ENCODE measurements around the gene CCT2. TPM values are rescaled to one million over a fixed set of nuclear protein-coding genes. Genes with fewer than 3 reads are reported as not detected.

The CCT2 gene
- polyA plus RNA-seq, 1 donor = 164 TPM

GRCh38 chr12:69608114-69608513 lies 22.9 kb downstream of the CCT2 start:
- Histone ChIP-seq H3K27ac (ENCODE audit: low read length) (no peak overlapping the region), H3K4me3 (ENCODE audit: low read length) (no peak overlapping the region), H3K4me1 (ENCODE audit: control insufficient read depth, insufficient read depth, low read length) (no peaks in the 10 kb centered on the region), H3K36me3 (ENCODE audit: control insufficient read depth, insufficient read depth, low read length) (peaks cover 5% of the 10 kb centered on the region), H3K27me3 (ENCODE audit: control insufficient read depth, insufficient read depth, low read length) (no peaks in the 10 kb centered on the region), H3K9me3 (ENCODE audit: control insufficient read depth, low read depth, low read length) (no peaks in the 10 kb centered on the region)
- 73% methylated on average over 2 of the region's 2 CpGs for WGBS (ENCODE audit: insufficient coverage, low lambda C conversion rate)
- DNase-seq = no peak

DNA sequence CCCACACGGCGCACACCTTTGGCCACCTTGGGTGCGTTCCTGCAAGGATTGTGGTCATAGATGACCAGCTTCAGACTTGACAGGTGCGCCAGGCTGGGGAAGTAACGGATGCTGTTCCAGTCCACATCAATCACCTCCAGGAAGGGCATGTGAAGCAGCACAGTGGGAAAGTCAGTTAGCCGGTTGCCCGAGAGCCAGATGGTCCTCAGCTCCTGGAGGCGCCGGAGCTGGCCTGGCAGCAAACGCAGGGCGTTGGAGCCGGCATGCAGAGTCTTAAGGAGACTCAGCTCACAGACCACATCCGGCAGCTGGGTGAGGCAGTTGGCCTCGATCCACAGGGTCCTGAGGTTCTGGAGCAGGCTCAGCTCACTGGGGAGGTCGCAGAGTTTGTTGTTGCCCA lies 24.9 kb downstream of the CCT2 start:
- no CpG with 5 or more reads among the region's 15 CpGs for WGBS (ENCODE audit: insufficient coverage, low lambda C conversion rate)
- H3K27ac ChIP-seq (ENCODE audit: low read length) = no peak overlapping the region
- H3K36me3 ChIP-seq (ENCODE audit: control insufficient read depth, insufficient read depth, low read length) = no peaks in the 10 kb centered on the region
- H3K4me3 ChIP-seq (ENCODE audit: low read length) = no peak overlapping the region
- no peaks in the 10 kb centered on the region for H3K4me1 ChIP-seq (ENCODE audit: control insufficient read depth, insufficient read depth, low read length)
- no peaks in the 10 kb centered on the region for H3K9me3 ChIP-seq (ENCODE audit: control insufficient read depth, low read depth, low read length)
- no peak for DNase-seq
- no peaks in the 10 kb centered on the region for H3K27me3 ChIP-seq (ENCODE audit: control insufficient read depth, insufficient read depth, low read length)

DNA sequence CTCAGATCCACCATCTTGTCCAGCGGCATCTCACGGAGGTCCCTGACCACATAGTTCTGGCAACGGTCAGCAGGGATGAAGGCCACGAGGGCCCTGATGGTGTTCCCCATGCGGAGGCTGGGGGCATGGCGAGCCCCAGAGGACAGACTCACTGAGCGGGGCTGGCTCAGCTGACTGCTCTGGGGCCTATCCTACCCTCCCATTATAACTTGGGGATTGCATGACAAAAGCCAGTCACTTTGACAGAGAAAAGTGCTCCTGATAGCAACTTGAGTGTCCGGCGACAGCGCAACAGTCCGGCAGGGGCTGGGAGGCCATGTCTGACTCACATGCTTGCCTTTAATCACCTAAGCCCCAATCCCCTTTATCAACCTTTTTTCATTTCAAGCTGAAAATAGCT lies 25.5 kb downstream of the CCT2 start, which contains the start of gene LRRC10:
TSS of gene LRRC10 (minus strand) at position 179 of the 400 bp plus-strand sequence. CDS start at position 110, 69 bp downstream.
- Histone ChIP-seq H3K27me3 (ENCODE audit: control insufficient read depth, insufficient read depth, low read length) (no peaks in the 10 kb centered on the region), H3K9me3 (ENCODE audit: control insufficient read depth, low read depth, low read length) (no peaks in the 10 kb centered on the region), H3K4me3 (ENCODE audit: low read length) (no peak within 1 kb of the TSS), H3K36me3 (ENCODE audit: control insufficient read depth, insufficient read depth, low read length) (no peaks in the 10 kb centered on the region), H3K4me1 (ENCODE audit: control insufficient read depth, insufficient read depth, low read length) (no peaks in the 10 kb centered on the region), H3K27ac (ENCODE audit: low read length) (no peak within 1 kb of the TSS)
- WGBS (ENCODE audit: insufficient coverage, low lambda C conversion rate) = 100% methylated on average over 2 of the region's 11 CpGs
- DNase-seq = no peak

DNA sequence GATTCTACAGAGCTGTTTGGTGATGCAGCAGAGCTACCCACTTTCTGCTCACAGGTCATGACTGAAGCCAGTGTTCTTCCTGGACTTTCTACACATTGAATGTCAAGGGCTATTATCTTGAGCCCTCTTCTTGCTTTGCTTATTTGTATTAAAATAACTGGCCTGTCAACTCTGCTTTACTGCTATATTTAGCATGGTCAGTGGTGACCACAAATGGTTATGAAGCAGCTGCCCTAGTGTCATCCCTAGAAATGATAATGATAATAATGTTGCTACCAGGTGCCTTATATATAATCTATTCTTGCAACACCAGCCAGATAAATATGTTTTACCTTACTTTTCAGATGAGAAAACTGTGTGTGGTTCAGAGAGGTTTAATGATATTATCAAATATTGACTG lies 28.1 kb downstream of the CCT2 start:
- no peak for DNase-seq
- H3K27me3 ChIP-seq (ENCODE audit: control insufficient read depth, insufficient read depth, low read length) = no peaks in the 10 kb centered on the region
- no peak overlapping the region for H3K4me3 ChIP-seq (ENCODE audit: low read length)
- H3K27ac ChIP-seq (ENCODE audit: low read length) = no peak overlapping the region
- H3K36me3 ChIP-seq (ENCODE audit: control insufficient read depth, insufficient read depth, low read length) = no peaks in the 10 kb centered on the region
- H3K9me3 ChIP-seq (ENCODE audit: control insufficient read depth, low read depth, low read length) = no peaks in the 10 kb centered on the region
- no peaks in the 10 kb centered on the region for H3K4me1 ChIP-seq (ENCODE audit: control insufficient read depth, insufficient read depth, low read length)

DNA sequence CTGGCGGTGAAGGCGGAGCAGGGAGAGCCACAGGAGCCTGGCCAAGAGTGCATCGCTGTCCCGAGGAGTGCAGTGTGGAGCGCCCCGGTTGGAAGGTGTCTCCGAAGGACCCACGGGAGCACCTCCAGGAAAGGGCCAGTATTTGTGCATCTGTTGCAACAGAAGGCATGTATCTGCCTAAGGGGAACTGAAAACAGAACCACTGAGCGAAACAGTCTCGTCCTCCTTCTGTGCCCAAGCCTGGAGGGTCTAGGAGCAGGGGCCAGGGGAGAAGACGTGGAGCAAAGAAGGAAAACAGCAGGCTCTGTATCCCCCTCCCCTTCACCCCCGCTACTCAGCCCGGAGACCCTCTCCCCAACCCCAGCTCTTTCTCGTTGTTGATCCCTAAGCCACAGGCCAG lies 30.8 kb downstream of the CCT2 start:
- Histone ChIP-seq H3K4me3 (ENCODE audit: low read length) (no peak overlapping the region), H3K9me3 (ENCODE audit: control insufficient read depth, low read depth, low read length) (no peaks in the 10 kb centered on the region), H3K36me3 (ENCODE audit: control insufficient read depth, insufficient read depth, low read length) (no peaks in the 10 kb centered on the region), H3K4me1 (ENCODE audit: control insufficient read depth, insufficient read depth, low read length) (no peaks in the 10 kb centered on the region), H3K27me3 (ENCODE audit: control insufficient read depth, insufficient read depth, low read length) (no peaks in the 10 kb centered on the region), H3K27ac (ENCODE audit: low read length) (no peak overlapping the region)
- no peak for DNase-seq
- no CpG with 5 or more reads among the region's 14 CpGs for WGBS (ENCODE audit: insufficient coverage, low lambda C conversion rate)

DNA sequence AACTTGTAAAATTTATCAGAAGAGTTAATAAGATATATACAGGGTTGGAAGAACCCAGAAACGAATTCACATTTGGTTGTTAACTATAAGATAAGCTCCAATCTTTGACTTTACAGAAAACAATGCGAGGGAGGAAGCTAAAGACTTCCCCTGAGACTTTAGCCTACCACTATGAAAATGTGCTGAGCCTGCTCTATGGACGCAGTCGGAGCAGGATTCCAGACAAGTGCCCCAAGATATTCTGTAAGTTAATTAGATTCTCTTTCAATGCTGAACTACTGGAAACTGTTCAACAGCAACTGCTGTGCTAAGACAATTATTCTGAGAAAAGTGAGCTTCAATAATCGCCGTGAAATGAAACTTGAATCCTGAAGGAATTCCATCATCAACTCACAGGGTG lies 33.8 kb downstream of the CCT2 start:
- Histone ChIP-seq H3K4me3 (ENCODE audit: low read length) (no peak overlapping the region), H3K27me3 (ENCODE audit: control insufficient read depth, insufficient read depth, low read length) (no peaks in the 10 kb centered on the region), H3K4me1 (ENCODE audit: control insufficient read depth, insufficient read depth, low read length) (no peaks in the 10 kb centered on the region), H3K9me3 (ENCODE audit: control insufficient read depth, low read depth, low read length) (no peaks in the 10 kb centered on the region), H3K36me3 (ENCODE audit: control insufficient read depth, insufficient read depth, low read length) (no peaks in the 10 kb centered on the region), H3K27ac (ENCODE audit: low read length) (no peak overlapping the region)
- DNase-seq = no peak
- WGBS (ENCODE audit: insufficient coverage, low lambda C conversion rate) = 50% methylated on average over 1 of the region's 6 CpGs

GRCh38 chr12:69620077-69620476 lies 34.8 kb downstream of the CCT2 start:
- Histone ChIP-seq H3K27me3 (ENCODE audit: control insufficient read depth, insufficient read depth, low read length) (no peaks in the 10 kb centered on the region), H3K9me3 (ENCODE audit: control insufficient read depth, low read depth, low read length) (no peaks in the 10 kb centered on the region), H3K4me3 (ENCODE audit: low read length) (no peak overlapping the region), H3K36me3 (ENCODE audit: control insufficient read depth, insufficient read depth, low read length) (no peaks in the 10 kb centered on the region), H3K27ac (ENCODE audit: low read length) (no peak overlapping the region), H3K4me1 (ENCODE audit: control insufficient read depth, insufficient read depth, low read length) (no peaks in the 10 kb centered on the region)
- no peak for DNase-seq
- no CpG with 5 or more reads among the region's 4 CpGs for WGBS (ENCODE audit: insufficient coverage, low lambda C conversion rate)

DNA sequence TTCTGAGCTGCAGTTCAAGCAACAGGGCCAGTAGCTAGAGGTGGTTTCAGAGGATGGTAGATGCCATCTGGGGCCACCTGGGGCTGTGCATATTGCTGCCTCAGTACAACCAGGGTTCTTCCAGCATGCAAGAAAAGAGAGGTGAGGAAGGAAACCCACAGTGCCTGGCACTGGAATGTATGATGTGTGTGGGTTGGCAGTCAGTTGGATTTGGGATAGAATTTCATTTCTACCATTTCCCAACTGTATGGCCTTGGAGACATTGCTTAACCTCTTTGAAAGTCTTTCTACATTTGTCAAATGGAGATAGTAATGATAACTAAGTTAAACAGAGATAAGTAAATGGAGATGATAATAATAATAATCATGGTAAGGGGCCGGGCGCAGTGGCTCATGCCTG lies 35.7 kb downstream of the CCT2 start:
- Histone ChIP-seq H3K4me1 (ENCODE audit: control insufficient read depth, insufficient read depth, low read length) (no peaks in the 10 kb centered on the region), H3K27ac (ENCODE audit: low read length) (no peak overlapping the region), H3K9me3 (ENCODE audit: control insufficient read depth, low read depth, low read length) (no peaks in the 10 kb centered on the region), H3K36me3 (ENCODE audit: control insufficient read depth, insufficient read depth, low read length) (no peaks in the 10 kb centered on the region), H3K27me3 (ENCODE audit: control insufficient read depth, insufficient read depth, low read length) (no peaks in the 10 kb centered on the region), H3K4me3 (ENCODE audit: low read length) (no peak overlapping the region)
- WGBS (ENCODE audit: insufficient coverage, low lambda C conversion rate) = no CpG with 5 or more reads among the region's 2 CpGs
- DNase-seq = no peak

- no peak overlapping the region for H3K4me3 ChIP-seq (ENCODE audit: low read length)
- H3K27me3 ChIP-seq (ENCODE audit: control insufficient read depth, insufficient read depth, low read length) = no peaks in the 10 kb centered on the region
- no CpG with 5 or more reads among the region's 2 CpGs for whole genome bisulfite sequencing (ENCODE audit: insufficient coverage, low lambda C conversion rate)
- no peak overlapping the region for H3K27ac ChIP-seq (ENCODE audit: low read length)
- H3K36me3 ChIP-seq (ENCODE audit: control insufficient read depth, insufficient read depth, low read length) = no peaks in the 10 kb centered on the region
- H3K4me1 ChIP-seq (ENCODE audit: control insufficient read depth, insufficient read depth, low read length) = no peaks in the 10 kb centered on the region
- DNase-seq = no peak
- H3K9me3 ChIP-seq (ENCODE audit: control insufficient read depth, low read depth, low read length) = no peaks in the 10 kb centered on the region
Observed at GRCh38 chr12:69621551-69621950, 36.3 kb downstream of the CCT2 start.

GRCh38 chr12:69623970-69624369 lies 38.7 kb downstream of the CCT2 start:
- Histone ChIP-seq H3K9me3 (ENCODE audit: control insufficient read depth, low read depth, low read length) (no peaks in the 10 kb centered on the region), H3K27ac (ENCODE audit: low read length) (no peak overlapping the region), H3K4me3 (ENCODE audit: low read length) (no peak overlapping the region), H3K4me1 (ENCODE audit: control insufficient read depth, insufficient read depth, low read length) (no peaks in the 10 kb centered on the region), H3K36me3 (ENCODE audit: control insufficient read depth, insufficient read depth, low read length) (no peaks in the 10 kb centered on the region), H3K27me3 (ENCODE audit: control insufficient read depth, insufficient read depth, low read length) (no peaks in the 10 kb centered on the region)
- peak in 1 of 2 donors; percentile 16 for DNase-seq
- no CpG with 5 or more reads among the region's 13 CpGs for WGBS (ENCODE audit: insufficient coverage, low lambda C conversion rate)

DNA sequence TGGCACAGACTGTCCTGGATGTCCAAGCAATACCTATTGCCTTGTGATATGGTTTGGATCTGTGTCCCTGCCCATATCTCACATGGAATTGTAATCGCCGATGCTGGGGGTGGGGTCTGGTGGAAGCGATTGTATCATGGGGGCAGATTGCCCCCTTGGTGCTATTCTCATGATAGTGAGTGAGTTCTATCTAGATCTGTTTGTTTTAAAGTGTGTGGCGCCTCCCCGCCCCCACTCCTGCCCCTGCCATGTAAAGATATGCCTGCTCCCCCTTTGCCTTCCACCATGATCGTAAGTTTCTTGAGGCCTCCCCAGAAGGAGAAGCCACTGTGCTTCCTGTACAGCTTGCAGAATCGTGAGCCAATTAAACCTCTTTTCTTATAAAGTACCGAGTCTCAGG lies 42.2 kb downstream of the CCT2 start:
- WGBS (ENCODE audit: insufficient coverage, low lambda C conversion rate) = 0% methylated on average over 1 of the region's 8 CpGs

More for the DNA sequence above, 42.2 kb downstream of the CCT2 start:
- no peaks in the 10 kb centered on the region for H3K36me3 ChIP-seq (ENCODE audit: control insufficient read depth, insufficient read depth, low read length)
- DNase-seq = no peak
- H3K4me1 ChIP-seq (ENCODE audit: control insufficient read depth, insufficient read depth, low read length) = no peaks in the 10 kb centered on the region
- no peaks in the 10 kb centered on the region for H3K27me3 ChIP-seq (ENCODE audit: control insufficient read depth, insufficient read depth, low read length)
- no peak overlapping the region for H3K4me3 ChIP-seq (ENCODE audit: low read length)
- H3K9me3 ChIP-seq (ENCODE audit: control insufficient read depth, low read depth, low read length) = no peaks in the 10 kb centered on the region
- no peak overlapping the region for H3K27ac ChIP-seq (ENCODE audit: low read length)

Measured in large intestine (tissue), 3 donors.